Measurements from ENCODE around the gene TSPAN5.

Gene TSPAN5

DNA sequence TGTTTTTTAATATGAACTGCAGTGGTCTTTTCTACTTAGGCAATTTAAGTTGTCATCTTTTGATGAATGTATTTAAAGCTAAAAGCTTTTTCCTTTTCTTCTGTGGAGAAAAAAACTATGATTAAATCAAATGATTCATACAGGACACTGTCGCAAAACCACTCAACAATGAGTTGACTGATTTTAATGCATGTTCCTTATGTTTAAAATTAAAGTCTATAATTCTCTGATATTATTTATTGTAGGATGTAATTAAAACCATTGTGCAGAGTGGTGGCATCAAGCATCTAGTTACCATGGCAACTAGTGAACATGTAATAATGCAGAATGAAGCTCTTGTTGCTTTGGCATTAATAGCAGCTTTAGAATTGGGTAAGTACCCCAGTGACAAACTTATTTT lies 224.7 kb downstream of the TSPAN5 start:
- DNase-seq = no peak

DNA sequence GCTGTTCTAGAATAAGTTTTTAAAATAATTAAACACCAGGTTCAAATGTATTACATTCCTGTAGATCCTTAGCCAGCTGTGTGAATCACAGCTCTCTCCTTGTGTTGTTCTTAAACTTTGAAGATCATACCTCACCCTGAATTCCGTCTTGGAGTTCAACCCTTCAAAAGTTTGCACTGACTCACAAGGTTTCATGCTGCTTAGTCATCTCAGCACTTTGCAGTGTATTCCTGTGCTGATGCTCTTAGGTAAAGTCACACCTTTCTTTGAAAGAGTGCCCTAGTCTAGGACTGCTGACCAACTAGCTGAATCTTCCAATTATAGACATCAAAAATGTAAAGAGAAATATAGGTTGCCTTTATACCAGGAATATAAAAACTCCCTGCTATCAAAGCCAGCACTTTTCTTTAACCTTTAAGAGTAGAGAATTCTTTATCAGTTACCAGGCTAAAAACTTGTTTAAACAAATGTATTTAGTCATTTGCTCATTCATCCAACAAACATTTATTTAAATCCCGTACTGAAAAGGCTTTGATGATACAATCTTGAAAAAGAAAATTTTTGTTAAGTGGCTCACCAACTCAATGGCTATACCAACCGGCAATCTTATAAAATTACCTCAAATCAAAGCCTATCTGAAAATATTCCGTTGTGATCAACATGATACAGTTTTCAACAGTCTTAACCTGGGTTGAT lies 227.6 kb downstream of the TSPAN5 start:
- DNase-seq = no peak

DNA sequence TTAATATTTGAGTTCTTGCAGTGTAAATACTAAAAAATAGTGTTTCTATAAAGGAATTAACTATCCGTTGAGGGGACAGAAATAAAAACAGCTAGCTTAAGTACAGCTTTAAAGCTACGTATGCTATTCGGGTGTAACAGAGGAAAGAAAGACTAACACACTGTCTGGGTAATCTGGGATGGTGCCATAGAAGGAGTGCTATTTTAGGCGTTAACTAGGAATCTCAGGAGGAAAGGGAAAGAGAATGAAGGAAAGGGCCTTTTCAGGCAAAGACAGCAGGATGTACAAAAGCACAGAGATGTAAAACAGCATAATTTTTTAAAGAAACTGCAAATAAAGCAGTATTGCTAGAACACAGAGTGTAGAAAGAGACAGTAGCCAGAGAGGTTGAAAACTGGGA lies 235.4 kb downstream of the TSPAN5 start:
- no peak for DNase-seq

DNA sequence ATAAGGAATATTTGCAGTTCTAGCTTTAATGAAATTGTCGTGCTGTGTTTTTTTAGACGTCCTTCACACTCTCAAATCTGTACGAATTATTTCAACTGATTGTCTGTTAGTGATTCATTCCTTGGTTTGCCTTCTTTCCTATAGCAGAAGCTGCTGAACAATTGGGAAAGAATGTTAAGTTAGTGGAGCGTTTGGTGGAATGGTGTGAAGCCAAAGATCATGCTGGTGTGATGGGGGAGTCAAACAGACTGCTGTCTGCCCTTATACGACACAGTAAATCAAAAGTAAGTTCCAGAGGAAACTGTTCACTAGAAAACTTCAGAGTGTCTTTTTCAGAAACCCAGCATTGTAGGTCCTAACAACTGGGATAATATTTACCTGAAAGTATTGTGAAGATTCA lies 237.3 kb downstream of the TSPAN5 start:
- DNase-seq = no peak

All from NCI-H2171 (cell line).